KMS-11 (cell line): ENCODE data around the gene MARCHF10.

Experiments
- H2AFZ ChIP-seq: fragments of 200-600 bp; sonication (generic); 2 replicates; pipeline ENCODE4 v1.6.1; 2016; ENCODE audit warnings: antibody characterized with exemption, mixed run types, low read depth
- H3K27ac ChIP-seq: fragments of 200-600 bp; sonication (generic); 2 replicates; pipeline ENCODE4 v1.6.1; 2016; ENCODE audit warnings: mild to moderate bottlenecking, mixed run types
- H3K27me3 ChIP-seq: fragments of 200-600 bp; sonication (generic); 2 replicates; pipeline ENCODE4 v1.6.1; 2017; ENCODE audit warnings: mild to moderate bottlenecking, low read depth, mixed run types, moderate library complexity; ENCODE audit not compliant: insufficient read depth
- H3K36me3 ChIP-seq: fragments of 200-600 bp; sonication (generic); 2 replicates; pipeline ENCODE4 v1.6.1; 2017; ENCODE audit warnings: mild to moderate bottlenecking, mixed run types; ENCODE audit not compliant: insufficient read depth
- H3K4me1 ChIP-seq: fragments of 200-600 bp; sonication (generic); 2 replicates; pipeline ENCODE4 v1.6.1; 2016; ENCODE audit warnings: mild to moderate bottlenecking, low read depth, mixed run types; ENCODE audit not compliant: poor library complexity, severe bottlenecking
- H3K4me2 ChIP-seq: fragments of 200-600 bp; sonication (generic); 2 replicates; pipeline ENCODE4 v1.7.0; 2016; ENCODE audit warnings: mild to moderate bottlenecking, mixed run types
- H3K4me3 ChIP-seq: fragments of 200-600 bp; sonication (generic); IDR thresholded peaks from 2 replicates; pipeline ENCODE4 v1.6.1; 2017; ENCODE audit warnings: low read depth, low read length, mixed read lengths; ENCODE audit not compliant: insufficient read depth
- H3K79me2 ChIP-seq: fragments of 200-600 bp; sonication (generic); 2 replicates; pipeline ENCODE4 v1.6.1; 2016; ENCODE audit warnings: low read depth, mixed run types; ENCODE audit not compliant: insufficient read depth
- H3K9ac ChIP-seq: fragments of 200-600 bp; sonication (generic); 2 replicates; pipeline ENCODE4 v1.6.1; 2016; ENCODE audit warnings: mild to moderate bottlenecking, mixed run types
- H4K20me1 ChIP-seq: fragments of 200-600 bp; sonication (generic); 2 replicates; pipeline ENCODE4 v1.6.1; 2016; ENCODE audit warnings: mild to moderate bottlenecking, mixed run types; ENCODE audit not compliant: insufficient read depth
- TF ChIP-seq, protein P1 (sequence below): fragments of 200-600 bp; sonication (generic); conservative IDR thresholded peaks from 2 replicates; pipeline ENCODE4 v1.6.1; 2017; ENCODE audit warnings: low read depth, mild to moderate bottlenecking, antibody characterized with exemption, low read length, moderate library complexity, mixed read lengths

MARCHF10 gene

GRCh38 chr17:62804822-62805221, 3.3 kb downstream of the MARCHF10 start:
- H3K4me2 ChIP-seq, result no peak overlapping the region
- TF ChIP-seq, protein P1, sequence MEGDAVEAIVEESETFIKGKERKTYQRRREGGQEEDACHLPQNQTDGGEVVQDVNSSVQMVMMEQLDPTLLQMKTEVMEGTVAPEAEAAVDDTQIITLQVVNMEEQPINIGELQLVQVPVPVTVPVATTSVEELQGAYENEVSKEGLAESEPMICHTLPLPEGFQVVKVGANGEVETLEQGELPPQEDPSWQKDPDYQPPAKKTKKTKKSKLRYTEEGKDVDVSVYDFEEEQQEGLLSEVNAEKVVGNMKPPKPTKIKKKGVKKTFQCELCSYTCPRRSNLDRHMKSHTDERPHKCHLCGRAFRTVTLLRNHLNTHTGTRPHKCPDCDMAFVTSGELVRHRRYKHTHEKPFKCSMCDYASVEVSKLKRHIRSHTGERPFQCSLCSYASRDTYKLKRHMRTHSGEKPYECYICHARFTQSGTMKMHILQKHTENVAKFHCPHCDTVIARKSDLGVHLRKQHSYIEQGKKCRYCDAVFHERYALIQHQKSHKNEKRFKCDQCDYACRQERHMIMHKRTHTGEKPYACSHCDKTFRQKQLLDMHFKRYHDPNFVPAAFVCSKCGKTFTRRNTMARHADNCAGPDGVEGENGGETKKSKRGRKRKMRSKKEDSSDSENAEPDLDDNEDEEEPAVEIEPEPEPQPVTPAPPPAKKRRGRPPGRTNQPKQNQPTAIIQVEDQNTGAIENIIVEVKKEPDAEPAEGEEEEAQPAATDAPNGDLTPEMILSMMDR, result no peak
- H3K9ac ChIP-seq, result no peak overlapping the region
- no peak overlapping the region for H2AFZ ChIP-seq
- H3K36me3 ChIP-seq, result no peaks in the 10 kb centered on the region
- H3K4me3 ChIP-seq, result no peak overlapping the region
- H4K20me1 ChIP-seq, result no peaks in the 10 kb centered on the region
- H3K79me2 ChIP-seq, result no peaks in the 10 kb centered on the region
- H3K27ac ChIP-seq, result no peak overlapping the region
- no peaks in the 10 kb centered on the region for H3K27me3 ChIP-seq
- H3K4me1 ChIP-seq, result no peaks in the 10 kb centered on the region

GRCh38 chr17:62804025-62804424, 4.1 kb downstream of the MARCHF10 start:
- Histone ChIP-seq H3K79me2 (no peaks in the 10 kb centered on the region), H3K27me3 (no peaks in the 10 kb centered on the region), H3K4me2 (no peak overlapping the region), H2AFZ (no peak overlapping the region), H3K9ac (no peak overlapping the region), H3K27ac (no peak overlapping the region), H4K20me1 (no peaks in the 10 kb centered on the region), H3K4me3 (no peak overlapping the region), H3K4me1 (no peaks in the 10 kb centered on the region), H3K36me3 (no peaks in the 10 kb centered on the region)
- TF ChIP-seq, protein P1, result no peak

DNA sequence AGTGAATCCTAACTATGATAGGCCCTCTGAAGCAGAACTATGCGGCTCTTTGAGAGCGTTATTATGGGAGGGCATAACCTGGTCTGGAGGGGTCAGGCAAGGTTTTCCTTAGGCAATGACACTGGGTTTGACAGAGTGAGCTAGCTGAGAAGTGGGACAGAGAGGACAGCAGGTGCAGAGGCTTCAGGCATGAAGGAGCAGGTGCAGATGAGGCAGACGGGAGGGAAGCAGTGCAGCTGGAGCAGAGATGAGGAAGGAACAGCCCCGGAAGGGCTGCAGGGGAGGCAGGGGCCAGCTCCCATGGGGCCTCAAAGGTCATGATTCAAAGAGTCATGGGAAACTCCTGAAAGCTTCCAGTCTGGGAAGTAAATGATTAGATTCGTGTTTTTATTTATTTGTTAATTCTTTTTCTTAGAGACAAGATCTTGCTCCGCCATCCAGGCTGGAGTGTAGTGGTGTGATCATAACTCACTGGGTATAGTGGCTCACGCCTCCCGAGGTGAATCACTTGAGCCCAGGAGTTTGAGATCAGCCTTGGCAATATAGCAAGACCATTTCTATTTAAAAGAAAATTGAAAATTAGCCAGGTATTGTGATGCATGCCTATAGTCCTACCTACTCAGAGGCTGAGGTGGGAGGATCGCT, 5.4 kb downstream of the MARCHF10 start:
- H4K20me1 ChIP-seq, result no peaks in the 10 kb centered on the region
- no peak overlapping the region for H3K27ac ChIP-seq
- TF ChIP-seq, protein P1, result no peak
- no peak overlapping the region for H2AFZ ChIP-seq
- H3K27me3 ChIP-seq, result no peaks in the 10 kb centered on the region
- H3K79me2 ChIP-seq, result no peaks in the 10 kb centered on the region
- H3K9ac ChIP-seq, result no peak overlapping the region
- no peak overlapping the region for H3K4me3 ChIP-seq
- no peaks in the 10 kb centered on the region for H3K36me3 ChIP-seq
- H3K4me2 ChIP-seq, result no peak overlapping the region
- no peaks in the 10 kb centered on the region for H3K4me1 ChIP-seq

GRCh38 chr17:62801553-62802114, 6.5 kb downstream of the MARCHF10 start:
- H3K27me3 ChIP-seq, result no peaks in the 10 kb centered on the region
- no peaks in the 10 kb centered on the region for H4K20me1 ChIP-seq
- H3K4me3 ChIP-seq, result no peak overlapping the region
- H3K4me2 ChIP-seq, result no peak overlapping the region
- no peaks in the 10 kb centered on the region for H3K79me2 ChIP-seq
- no peaks in the 10 kb centered on the region for H3K36me3 ChIP-seq
- no peak overlapping the region for H2AFZ ChIP-seq
- TF ChIP-seq, protein P1, result no peak
- H3K27ac ChIP-seq, result no peak overlapping the region
- no peaks in the 10 kb centered on the region for H3K4me1 ChIP-seq
- H3K9ac ChIP-seq, result no peak overlapping the region
